Retinal pigment epithelial cell (primary cell): ENCODE measurements around the gene SCN1A.
"Not testable (repeated sequence)": the region's sequence is repeated elsewhere in the genome, so short reads cannot be mapped to it uniquely, and the experiment has no call there.

Experiments used
- DNase-seq: peaks from one replicate; pipeline ENCODE4 v3.0.0-alpha.2; 2010; ENCODE audit warnings: low read depth
- H3K4me3 ChIP-seq: 2 replicates; pipeline ENCODE4 v1.5.1; 2011; ENCODE audit warnings: mild to moderate bottlenecking, low read length, control low read depth, moderate library complexity
- TF ChIP-seq, protein P1 (sequence below): conservative IDR thresholded peaks from 2 replicates; pipeline ENCODE4 v1.5.1; 2011; ENCODE audit warnings: low read depth, low read length, control low read depth, inconsistent platforms

The SCN1A gene

DNA sequence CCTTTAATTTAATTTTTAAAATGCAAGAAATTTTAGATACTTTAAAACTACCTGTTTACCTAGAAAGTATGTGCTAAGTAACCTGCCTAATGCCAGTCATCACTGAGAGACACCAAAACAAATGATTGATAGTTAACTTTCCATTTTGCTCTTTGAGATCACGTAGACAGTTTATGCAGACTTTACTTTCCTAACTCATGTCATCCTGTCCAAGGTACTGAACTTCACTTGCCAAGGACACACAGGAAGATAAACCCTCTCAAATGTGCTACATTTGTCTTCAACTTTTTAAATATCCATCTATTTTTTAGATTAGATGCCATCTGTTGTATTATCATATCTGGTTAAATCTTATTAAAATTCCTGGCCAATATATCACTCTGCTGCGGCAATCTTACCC is 20.1 kb upstream of the SCN1A start:
- TF ChIP-seq, protein P1, sequence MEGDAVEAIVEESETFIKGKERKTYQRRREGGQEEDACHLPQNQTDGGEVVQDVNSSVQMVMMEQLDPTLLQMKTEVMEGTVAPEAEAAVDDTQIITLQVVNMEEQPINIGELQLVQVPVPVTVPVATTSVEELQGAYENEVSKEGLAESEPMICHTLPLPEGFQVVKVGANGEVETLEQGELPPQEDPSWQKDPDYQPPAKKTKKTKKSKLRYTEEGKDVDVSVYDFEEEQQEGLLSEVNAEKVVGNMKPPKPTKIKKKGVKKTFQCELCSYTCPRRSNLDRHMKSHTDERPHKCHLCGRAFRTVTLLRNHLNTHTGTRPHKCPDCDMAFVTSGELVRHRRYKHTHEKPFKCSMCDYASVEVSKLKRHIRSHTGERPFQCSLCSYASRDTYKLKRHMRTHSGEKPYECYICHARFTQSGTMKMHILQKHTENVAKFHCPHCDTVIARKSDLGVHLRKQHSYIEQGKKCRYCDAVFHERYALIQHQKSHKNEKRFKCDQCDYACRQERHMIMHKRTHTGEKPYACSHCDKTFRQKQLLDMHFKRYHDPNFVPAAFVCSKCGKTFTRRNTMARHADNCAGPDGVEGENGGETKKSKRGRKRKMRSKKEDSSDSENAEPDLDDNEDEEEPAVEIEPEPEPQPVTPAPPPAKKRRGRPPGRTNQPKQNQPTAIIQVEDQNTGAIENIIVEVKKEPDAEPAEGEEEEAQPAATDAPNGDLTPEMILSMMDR: no peak
- no peak for DNase-seq
- no peak overlapping the region for H3K4me3 ChIP-seq

DNA sequence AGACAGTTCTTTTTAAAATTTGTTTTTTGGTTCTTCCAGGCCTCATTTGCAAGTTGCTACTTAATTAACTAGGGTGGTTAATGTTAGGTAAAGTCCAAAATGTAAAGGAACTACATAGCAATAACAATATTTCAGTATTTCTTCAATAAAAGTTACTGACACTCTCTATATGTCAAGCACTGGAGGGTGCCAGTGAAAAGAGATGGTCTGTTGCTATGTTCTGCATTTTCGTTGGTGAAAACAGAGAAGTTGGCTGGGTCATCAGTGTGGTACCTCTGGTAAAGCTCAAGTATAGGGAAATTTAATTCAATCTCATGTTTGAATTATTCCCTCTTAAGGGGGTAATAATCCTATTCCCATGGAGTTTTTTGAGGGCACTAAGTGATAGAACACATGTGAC is 16.3 kb upstream of the SCN1A start:
- no peak for DNase-seq
- TF ChIP-seq, protein P1: no peak
- no peak overlapping the region for H3K4me3 ChIP-seq

DNA sequence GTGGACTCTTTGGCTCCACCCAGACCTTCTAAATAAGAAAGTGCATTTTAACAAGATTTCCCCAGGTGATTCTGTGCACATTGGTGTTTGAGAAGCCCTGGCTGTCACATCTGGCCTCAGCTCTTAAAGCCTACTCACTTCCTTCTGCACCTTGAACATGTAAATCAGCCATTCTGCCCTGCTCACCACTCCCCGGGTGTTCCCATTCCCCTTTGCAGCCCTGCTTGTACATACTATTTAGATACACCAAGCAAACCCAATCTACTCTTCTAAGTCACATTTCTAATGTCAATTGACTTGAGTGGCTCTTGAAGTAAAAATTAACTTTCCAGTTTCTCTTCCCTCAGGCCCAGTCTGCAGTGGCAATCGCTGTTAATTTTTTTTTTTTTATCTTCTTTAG is 13.1 kb upstream of the SCN1A start:
- DNase-seq: no peak
- TF ChIP-seq, protein P1: no peak
- no peak overlapping the region for H3K4me3 ChIP-seq

DNA sequence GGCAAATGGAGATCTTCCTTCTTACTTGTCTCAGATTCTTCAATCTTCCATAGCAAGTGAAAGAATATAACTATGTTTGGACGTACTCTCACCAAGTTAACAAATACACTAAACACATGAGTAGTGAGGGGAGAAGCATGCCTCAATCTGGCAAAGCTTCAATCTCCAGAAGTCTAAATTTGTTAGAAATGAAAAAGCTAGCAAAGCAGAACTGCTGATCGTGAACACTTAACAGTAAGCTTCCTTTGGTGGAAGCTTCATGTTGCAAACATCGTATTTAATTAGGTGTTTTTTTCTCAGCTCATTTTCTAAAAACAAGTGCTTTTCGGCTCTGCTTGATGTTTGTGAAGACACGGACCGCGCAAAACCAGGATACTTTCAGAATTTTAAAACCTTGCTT is 12.7 kb upstream of the SCN1A start:
- no peak for DNase-seq
- H3K4me3 ChIP-seq: no peak overlapping the region
- TF ChIP-seq, protein P1: no peak

DNA sequence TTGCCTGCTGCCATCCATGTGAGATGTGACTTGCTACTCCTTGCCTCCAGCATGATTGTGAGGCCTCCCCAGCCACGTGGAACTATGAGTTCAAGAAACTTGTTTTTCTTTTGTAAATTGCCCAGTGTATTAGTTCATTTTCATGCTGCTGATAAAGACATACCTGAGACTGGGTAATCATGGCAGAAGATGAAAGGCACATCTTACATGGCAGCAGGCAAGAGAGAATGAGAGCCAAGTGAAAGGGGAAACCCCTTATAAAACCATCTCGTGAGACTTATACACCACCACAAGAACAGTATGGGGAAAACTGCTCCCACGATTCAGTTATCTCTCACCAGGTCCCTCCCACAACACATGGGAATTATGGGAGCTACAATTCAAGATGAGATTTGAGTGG is 11.7 kb upstream of the SCN1A start:
- H3K4me3 ChIP-seq, DNase-seq: not testable (repeated sequence)

DNA sequence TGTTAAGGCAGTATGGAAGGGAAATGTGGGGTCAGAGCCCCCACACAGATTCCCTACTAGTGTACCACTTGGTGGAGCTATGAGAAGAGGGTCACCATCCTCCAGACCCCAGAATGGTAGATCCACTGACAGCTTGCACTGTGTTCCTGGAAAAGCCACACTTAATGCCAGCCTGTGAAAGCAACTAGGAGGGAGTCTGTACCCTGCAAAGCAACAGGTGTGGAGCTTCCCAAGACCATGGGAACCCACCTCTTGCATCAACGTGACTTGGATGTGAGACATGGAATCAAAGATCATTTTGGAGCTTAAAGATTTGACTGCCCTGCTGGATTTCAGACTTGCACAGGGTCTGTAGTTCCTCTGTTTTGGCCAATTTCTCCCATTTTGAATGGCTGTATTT is 10.8 kb upstream of the SCN1A start:
- TF ChIP-seq, protein P1: no peak
- DNase-seq: no peak

DNA sequence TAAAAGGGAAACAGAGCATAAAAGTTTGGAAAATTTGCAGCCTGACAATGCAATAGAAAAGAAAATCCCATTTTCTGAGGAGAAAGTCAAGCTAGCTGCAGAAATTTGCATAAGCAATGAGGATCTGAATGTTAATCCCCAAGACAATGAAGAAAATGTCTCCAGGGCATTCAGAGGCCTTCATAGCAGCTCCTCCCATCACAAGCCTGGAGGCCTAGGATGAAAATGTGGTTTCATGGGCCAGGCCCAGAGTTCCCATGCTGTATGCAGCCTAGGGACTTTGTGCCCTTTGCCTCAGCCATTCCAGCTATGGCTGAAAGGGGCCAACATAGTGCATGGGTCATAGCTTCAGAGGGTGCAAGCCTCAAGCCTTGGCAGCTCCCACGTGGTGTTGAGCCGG is 10.3 kb upstream of the SCN1A start:
- no peak overlapping the region for H3K4me3 ChIP-seq
- DNase-seq: no peak
- TF ChIP-seq, protein P1: no peak

More for the DNA sequence above, 10.8 kb upstream of the SCN1A start:
- no peak overlapping the region for H3K4me3 ChIP-seq

DNA sequence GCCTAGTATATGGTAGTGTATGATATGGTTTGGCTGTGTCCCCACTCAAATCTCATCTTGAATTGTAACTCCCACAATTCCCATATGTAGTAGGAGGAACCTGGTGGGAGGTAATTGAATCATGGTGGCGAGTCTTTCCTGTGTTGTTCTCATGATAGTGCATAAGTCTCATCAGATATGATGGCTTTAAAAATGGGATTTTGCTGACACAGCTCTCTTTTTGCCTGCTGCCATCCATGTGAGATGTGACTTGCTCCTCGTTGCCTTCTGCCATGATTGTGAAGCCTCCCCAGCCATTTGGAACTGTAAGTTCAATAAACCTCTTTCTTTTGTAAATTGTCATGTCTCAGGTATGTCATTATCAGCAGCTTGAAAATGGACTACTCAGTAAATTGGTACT is 9.5 kb upstream of the SCN1A start:
- no peak overlapping the region for H3K4me3 ChIP-seq
- no peak for DNase-seq
- TF ChIP-seq, protein P1: no peak
